EH (cell line): ENCODE measurements around the gene RAVER2.
"Not testable (repeated sequence)": the region's sequence is repeated elsewhere in the genome, so short reads cannot be mapped to it uniquely, and the experiment has no call there.

Experiments used
- DNase-seq: peaks from one replicate; pipeline ENCODE4 v3.0.0-alpha.2; 2015; ENCODE audit warnings: low read depth

The RAVER2 gene

DNA sequence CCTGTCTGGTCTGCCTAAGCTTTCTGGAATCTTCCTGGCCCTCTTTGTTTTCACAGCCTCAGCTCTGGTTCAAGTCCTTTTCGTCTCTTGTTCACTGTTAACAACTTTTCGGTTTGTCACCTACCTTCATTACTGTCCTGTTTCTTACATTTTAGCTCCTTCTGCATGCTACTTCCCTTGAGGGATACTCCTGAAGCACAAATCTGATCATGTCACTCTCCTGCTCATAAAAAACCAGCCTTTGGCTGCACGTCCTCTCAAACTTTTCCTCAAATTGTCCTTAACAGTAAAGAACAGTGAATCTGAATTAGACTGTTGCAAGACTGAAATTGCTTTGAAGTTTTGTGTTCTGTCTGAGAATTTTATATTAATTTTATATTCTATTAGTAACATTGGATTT is 3.3 kb downstream of the RAVER2 start:
- DNase-seq = no peak

DNA sequence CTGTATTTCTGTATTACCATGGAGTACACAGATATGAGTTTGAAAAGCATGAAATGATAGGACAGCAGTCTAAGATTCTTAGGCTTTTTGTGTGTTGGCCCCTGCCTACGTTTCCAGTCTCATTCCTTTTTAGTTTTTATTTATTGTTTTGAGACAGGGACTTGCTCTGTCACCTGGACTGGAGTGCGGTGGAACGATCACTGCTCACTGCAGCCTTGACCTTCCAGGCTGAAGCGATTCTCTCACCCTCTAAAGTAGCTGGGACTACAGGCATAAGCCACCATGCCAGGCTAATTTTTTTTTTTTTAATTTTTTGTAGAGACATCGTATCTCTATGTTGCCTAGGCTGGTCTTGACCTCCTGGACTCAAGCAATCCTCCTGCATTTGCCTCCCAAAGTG is 3.8 kb downstream of the RAVER2 start:
- no peak for DNase-seq

DNA sequence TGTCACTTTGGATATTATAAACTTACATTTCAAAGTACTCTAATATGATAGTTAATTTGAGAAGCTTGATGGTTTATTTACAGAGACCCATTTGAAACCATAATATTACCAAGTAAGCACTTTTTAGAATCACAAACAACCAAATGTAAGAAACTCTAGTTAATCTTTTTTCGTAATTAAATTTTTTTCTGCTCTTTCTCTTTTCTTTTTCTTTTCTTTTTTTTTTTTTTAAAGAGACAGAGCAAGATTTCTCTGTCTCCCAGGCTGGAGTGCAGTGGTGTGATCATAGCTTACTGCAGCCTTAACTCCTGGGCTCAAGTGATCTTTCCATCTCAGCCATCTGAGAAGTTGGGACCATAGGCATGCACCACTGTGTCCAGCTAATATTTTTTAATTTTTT is 5.2 kb downstream of the RAVER2 start:
- no peak for DNase-seq

DNA sequence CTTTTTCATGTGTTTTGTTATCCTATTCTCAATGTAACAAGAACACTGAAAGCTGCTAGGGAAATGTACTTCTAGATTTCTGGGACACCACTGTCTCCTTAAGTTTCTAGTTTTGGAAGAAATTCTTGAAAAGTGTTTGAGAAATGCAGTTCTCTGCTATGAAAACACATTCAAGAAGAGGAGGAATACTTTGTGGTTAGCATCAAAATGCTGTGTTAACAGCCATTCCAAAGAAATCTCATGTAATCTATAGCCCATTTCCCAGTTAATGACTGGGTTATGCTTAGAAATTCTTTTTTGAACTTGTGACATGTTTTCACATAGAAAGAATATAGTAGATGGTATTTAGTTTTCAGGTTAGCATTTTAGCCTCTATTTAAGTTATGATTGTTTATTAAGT is 6.0 kb downstream of the RAVER2 start:
- peak; percentile 19 for DNase-seq

DNA sequence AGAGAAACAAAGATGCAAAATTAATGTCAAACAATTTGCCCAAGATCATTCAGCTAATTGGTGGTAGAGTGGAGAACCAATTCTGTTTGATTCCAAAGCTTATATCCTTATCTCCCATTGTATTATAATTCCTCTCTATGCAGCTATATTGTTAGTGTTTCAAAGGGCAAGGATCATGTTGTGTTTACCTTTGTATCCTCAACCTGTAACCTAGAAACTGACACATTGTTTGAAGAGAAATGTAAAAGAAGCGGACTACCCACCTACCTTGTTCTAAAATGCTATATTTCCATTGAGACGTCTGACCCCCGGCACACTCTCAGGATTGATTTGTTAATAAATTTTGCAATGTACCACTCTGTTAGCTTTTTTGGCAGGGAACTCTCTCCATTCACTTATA is 9.3 kb downstream of the RAVER2 start:
- no peak for DNase-seq

DNA sequence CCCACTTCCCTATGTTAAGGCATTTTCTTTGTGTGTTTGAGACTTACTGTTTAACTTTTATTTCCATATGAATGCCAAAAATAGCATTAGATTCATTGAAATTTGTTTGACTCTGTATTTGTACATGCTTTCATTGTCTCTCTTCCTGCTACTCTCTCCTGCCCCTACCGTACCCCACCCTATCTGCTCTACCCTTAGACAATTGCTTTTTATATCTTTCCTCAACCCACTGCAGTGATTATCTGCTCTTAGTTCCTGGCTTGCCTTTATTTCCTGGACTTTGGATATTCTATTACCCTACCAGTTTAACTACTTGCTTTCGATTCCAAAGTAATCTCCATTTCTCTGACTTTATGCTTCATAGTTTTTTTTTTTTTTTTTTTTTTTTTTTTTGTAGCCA is 10.5 kb downstream of the RAVER2 start:
- DNase-seq = no peak

DNA sequence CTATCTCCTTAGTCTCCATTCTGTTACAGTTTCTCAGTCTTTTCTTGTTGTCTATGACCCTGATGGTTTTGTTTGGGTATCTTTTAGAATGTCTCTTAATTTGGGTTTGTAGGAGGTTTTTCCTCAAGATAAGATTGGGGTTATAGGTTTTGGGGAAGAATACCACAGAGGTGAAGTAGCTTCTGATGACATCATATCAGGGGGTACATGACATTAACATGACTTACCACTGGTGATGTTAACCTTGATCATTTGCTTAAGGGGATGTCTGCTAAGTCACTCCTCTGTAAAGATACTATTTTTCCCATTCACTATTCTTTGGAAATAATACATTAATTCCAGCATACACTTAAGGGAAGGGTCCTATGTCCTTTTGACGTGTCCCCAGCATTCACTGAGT is 11.9 kb downstream of the RAVER2 start:
- DNase-seq = no peak

DNA sequence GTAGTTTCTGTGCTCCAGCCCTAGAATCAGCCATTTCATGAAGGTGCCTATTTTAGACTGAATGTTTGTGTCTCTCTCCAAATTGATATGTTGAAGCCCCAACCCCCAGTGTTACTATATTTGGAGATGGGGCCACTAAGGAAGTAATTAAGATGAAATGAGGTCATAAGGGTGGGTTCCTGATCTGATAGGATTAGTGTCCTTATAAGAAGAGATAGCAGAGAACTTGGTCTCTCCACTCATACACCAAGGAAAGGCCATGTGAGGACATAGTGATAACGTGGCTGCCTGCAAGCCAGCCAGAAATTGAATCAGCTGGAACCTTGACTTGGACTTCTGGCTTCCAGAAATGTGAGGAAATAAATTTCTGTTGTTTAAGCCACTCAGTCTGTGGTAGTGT is 12.3 kb downstream of the RAVER2 start:
- DNase-seq = no peak

DNA sequence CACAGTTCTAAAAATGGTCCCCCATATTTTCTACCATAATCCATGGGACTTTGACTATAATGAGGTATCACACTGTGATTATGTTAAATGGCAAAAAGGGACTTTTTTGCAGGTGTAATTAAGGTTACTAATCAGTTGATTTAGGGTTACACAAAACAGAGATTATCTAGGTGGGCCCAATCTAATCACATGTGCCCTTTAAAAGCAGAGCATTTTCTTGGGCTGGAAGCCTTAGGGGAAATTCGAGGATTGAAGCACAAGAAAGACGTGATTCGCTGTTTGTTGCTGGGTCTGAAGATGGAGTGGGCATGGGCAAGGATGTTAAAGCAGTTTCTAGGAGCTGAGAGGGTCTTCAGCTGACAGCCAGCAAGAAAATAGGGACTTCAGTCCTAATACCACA is 13.4 kb downstream of the RAVER2 start:
- DNase-seq = no peak

DNA sequence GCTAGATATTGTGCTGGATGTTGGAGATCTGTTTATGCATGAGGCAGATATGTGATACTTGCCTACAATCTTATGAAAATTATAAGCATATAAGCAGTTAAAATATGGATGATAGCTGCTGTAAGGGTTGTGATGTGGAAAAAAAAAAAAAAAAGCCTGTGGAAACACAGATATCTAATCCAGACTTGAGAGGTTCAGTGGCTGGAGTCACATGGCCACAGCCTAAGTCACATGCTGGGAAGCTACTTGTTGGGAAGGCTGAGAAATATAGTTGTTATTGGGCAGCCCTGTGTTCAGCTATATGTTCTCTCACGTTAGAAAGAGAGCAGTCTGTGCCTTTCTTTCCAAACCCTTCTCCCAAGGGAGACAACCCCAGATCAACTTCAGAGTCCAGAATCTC is 15.1 kb downstream of the RAVER2 start:
- DNase-seq = no peak

DNA sequence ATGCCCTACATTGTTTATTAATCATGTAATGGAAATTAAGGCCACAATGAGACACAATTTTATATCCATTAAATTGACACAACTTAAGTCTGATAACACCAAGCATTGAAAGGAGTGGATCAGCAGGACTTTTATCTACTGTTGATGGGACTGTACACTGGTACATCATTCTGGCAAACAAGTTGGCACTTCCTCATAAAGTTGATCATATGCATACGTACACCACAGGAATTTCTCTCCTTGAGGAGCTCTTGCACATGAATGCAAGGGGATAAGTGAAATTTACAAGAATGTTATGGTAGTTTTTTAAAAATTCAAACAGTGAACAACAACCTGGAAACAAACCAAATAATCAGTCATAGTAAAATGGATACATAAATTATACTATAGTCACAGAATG is 20.1 kb downstream of the RAVER2 start:
- no peak for DNase-seq

DNA sequence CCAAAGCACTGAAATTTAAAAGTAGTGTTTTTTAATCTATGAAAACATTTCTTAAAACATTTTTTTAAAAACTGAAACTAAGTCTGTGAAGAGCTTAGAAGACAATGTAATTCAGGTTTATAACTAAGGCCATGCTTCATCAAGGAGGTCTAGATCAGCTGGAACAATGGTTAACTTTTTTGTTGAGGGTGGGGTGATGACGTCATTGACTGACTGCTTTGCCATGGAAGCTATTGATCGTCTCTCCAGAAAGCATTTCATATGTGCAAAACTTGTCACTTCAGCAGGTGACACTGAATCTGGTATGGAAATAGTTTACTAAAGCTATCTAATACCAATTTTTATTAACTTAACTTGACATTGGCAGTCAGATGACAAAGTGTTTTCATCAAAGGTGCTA is 21.0 kb downstream of the RAVER2 start:
- DNase-seq = no peak

DNA sequence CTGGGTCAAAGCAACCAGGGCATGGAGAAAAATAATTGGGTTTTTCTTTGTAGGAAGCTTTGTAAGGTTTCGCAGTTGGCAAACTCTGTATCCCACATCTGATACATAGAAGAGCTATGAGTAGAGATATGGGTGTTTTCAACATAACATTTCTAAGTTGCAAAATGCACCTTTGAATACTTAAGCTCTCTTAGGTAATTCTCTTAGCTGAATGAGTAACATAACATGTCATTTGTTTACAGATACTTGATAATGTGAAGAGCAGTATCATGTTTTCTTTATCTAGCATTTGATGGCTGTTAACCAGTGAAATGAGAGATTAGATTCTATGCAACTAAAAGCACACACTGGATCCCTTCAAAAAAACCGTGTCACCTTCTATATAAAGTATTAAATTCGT is 21.6 kb downstream of the RAVER2 start:
- no peak for DNase-seq

DNA sequence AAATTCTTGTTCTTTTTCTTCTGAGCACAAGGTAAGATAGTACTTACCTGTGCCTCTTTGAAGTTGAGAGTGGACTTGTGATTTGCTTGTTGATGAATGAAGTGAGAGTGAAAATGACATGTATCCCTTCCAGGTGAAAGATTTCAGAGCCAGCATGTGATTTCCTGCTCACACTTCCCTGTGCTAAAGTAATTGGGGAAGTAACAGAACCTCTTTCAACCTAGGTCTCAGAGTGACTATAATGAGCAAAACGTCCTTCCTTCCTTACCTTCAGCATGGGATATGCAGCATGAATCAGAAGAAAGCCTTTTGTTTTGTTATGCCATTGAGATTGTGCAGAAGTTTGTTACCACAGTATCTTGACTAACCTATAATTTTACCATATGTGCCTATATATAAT is 24.6 kb downstream of the RAVER2 start:
- DNase-seq = no peak

DNA sequence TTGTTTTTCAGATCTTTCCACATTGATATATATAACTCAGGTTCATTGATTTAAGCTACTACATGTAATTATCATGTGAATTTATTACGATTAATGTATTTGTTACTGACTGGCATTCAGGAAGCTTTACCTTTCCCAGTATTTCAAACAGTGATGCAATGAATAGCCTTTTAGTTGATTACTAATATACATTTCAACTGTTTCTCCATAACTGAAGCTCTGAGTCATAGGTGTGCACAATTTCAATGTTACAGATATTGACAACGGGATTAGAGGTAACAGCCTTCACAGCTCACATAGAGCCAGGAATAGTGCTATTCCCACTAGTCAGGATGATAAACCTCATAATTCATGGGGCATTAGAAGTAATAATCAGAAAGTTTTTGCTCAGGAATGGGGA is 25.1 kb downstream of the RAVER2 start:
- no peak for DNase-seq

DNA sequence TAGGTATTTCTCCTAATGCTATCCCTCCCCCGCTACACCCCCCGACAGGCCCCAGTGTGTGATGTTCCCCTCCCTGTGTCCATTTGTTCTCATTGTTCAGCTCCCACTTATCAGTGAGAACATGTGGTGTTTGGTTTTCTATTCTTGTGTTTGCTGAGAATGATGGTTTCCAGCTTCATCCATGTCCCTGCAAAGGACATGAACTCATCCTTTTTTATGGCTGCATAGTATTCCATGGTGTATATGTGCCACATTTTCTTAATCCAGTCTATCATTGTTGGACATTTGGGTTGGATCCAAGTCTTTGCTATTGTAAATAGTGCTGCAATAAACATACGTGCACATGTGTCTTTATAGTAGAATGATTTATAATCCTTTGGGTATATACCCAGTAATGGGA is 28.4 kb downstream of the RAVER2 start:
- not testable (repeated sequence) for DNase-seq

DNA sequence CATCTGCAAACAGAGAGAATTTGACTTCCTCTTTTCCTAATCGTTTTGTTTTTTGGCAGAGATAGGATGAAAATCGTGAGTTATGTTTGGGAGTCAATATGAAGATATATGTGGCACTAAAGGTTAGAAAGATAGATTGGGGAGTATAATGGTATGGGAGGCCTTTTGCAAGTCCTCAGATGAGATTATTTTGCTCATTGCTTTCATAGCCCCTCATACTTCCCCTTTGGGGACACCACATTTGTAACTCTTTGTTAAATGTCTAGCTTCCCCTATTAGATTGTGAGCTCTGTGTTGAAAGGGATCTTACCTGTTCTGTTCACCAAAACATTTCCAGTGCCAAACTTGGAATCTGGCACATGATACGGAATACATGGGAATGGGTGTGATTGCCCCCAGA is 30.2 kb downstream of the RAVER2 start:
- no peak for DNase-seq

DNA sequence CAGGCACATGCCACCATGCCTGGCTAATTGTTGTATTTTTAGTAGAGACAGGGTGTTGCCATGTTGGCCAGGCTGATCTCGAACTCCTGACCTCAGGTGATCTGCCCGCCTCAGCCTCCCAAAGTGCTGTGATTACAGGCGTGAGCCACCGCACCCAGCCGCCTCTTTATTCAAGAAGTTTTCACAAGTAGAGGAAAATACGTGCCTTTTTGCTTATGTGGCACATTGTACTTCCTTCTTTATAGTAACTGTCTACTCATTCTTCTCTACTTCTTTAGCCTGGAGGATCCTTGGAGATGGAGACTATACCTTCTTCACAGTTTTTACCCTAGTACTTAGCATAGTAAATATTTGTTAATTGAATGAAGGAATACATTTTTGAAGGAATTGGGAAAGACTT is 37.2 kb downstream of the RAVER2 start:
- not testable (repeated sequence) for DNase-seq

DNA sequence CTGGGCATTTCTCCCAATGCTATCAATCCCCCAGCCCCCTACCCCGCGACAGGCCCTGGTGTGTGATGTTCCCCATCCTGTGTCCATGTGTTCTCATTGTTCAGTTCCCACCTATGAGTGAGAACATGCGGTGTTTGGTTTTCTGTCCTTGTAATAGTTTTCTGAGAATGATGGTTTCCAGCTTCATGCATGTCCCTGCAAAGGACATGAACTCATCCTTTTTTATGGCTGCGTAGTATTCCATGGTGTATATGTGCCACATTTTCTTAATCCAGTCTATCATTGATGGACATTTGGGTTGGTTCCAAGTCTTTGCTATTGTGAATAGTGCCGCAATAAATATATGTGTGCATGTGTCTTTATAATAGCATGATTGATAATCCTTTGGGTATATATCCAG is 38.0 kb downstream of the RAVER2 start:
- DNase-seq = not testable (repeated sequence)

DNA sequence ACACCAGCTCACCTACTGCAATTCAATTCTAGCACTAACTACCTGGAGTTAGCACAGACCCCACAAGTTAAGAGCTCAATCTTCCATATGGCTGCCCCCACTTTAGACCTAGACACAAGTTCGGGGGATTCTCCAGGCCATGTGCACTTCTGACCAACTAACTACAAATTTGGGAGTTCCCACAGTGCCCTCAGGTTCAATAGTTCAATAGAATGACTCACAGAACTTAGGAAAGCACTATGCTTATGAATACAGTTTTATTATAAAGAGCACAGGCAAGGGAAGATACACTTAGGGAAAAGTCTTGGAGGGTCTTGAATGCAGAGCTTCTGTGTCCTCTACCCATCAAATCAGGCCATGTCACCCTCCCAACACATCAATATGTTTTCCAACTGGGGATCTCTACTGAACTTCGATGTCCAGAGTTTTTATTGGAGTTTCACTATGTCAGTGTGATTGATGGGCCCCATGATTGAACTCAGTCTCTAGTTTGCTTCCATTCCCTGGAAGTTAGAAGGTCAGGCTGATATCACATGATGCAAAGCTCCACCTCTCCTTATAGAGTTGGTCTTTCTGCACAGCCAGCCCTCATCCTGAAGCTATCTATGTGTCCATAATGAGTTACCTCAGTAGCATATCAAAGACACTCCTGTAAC is 46.1 kb downstream of the RAVER2 start:
- DNase-seq = no peak

DNA sequence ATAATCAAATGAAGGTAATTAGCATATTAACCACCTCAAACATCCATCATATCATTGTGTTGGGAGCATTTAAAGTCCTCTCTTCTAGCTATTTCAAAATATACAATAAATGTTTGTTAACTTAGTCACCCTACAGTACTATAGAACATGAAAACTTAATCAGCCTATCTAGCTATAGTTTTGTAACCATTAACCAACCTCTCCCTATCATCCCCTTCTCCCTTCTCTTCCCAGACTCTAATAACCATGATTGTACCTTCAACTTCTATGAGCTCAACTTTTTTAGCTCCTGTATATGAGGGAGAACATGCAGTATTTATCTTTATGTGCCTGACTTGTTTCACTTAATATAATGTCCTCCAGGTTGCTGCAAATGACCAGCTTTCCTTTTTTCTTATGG is 54.0 kb downstream of the RAVER2 start:
- no peak for DNase-seq

DNA sequence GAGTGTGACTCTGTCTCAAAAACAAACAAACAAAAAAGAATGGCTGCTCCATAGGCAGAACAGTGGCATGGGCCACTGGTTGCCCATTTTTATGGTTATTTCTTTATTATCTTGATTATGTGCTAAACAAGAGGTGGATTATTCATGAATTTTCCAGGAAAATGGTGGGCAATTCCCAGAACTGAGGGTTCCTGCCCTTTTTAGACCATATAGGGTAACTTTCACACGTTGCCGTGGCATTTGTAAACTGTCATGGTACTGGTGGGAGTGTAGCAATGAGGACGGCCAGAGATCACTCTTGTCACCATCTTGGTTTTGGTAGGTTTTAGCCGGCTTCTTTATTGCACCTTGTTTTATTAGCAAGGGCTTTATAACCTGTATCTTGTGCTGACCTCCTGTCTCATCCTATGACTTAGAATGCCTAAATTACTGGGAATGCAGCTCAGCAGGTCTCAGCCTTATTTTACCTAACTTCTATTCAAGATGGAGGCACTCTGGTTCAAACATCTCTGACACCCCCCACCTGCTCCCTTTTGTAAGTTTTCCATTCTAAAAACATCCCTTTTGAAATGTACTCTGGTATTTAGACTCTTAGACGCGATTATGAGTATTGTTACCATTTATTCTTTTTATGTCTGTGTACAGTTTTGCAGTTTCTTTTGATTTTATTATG is 57.1 kb downstream of the RAVER2 start:
- no peak for DNase-seq

DNA sequence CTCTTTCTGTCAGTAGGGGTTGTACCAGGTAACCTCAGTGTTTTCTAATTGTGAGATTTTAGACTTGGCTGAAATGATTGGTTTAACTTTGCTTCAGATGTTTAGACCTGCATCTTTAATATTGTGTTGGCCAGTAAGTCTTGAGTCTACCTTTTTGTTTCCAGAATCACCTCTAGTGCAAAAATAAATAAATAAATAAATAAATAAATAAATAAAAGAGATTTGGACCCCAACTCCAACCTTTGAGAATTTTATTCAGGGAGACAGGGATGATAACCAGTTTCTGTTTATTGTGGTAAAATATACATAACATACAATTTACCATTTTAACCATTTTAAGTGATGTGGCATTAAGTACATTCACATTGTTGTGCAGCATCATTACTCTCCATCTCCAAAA is 64.4 kb downstream of the RAVER2 start:
- no peak for DNase-seq

DNA sequence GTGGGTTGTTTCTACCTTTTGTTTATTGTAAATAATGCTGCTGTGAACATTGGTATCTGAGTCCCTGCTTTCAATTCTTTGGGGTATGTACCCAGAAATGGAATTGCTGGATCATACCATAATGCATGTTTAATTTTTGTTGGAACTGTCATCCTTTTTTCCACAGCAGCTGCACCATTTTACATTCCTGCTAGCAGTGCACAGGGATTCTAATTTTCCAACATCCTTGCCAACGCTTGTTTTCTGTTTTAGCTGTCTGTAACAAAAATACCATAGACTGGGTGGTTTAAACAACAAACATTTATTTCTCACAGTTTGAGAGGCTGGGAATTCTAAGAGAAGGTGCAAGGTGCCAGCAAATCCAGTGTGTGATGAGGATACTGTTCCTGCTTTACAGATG is 65.1 kb downstream of the RAVER2 start:
- no peak for DNase-seq
